Activated CD8-positive, alpha-beta T cell treated with anti-CD3 and anti-CD28 coated beads for 36 hours (primary cell): ENCODE data around the gene TCAP. TPM values are rescaled to one million over a fixed set of nuclear protein-coding genes. Genes with fewer than 3 reads are reported as not detected.

Experiments
- ATAC-seq: fragments of 200-7000 bp; cut with Tn5 transposase; one replicate; pipeline ENCODE4 v1.10.0; 2021; ENCODE audit warnings: mild to moderate bottlenecking, moderate library complexity
- CTCF ChIA-PET: fragments of 350-600 bp; sonication (Branson Sonifier 250); formaldehyde crosslinking; loops from one replicate; lab custom pipeline; 2021; ENCODE audit warnings: antibody characterized with exemption; lab: Charles Lee
- POLR2A ChIA-PET: fragments of 350-600 bp; sonication (Branson Sonifier 250); formaldehyde crosslinking; loops from one replicate; lab custom pipeline; 2021; ENCODE audit warnings: antibody characterized with exemption; lab: Charles Lee
- DNase-seq: peaks from one replicate; pipeline ENCODE4 v3.0.0-alpha.2; 2020
- H3K27ac Mint-ChIP-seq: one replicate; pipeline ENCODE4 v1.8.0; 2021; ENCODE audit warnings: mild to moderate bottlenecking, mixed read lengths
- H3K27me3 Mint-ChIP-seq: one replicate; pipeline ENCODE4 v1.8.0; 2021; ENCODE audit warnings: mixed read lengths
- H3K36me3 Mint-ChIP-seq: one replicate; pipeline ENCODE4 v1.8.0; 2021; ENCODE audit warnings: low read depth, mixed read lengths
- H3K4me1 Mint-ChIP-seq: one replicate; pipeline ENCODE4 v1.8.0; 2021; ENCODE audit warnings: low read depth, mixed read lengths
- H3K4me3 Mint-ChIP-seq: one replicate; pipeline ENCODE4 v1.8.0; 2021; ENCODE audit warnings: mild to moderate bottlenecking, moderate library complexity, mixed read lengths
- H3K9me3 Mint-ChIP-seq: one replicate; pipeline ENCODE4 v1.8.0; 2021; ENCODE audit warnings: mixed read lengths
- intact Hi-C: fragments of 100-400 bp; cut with micrococcal nuclease; formaldehyde crosslinking; loops from one replicate; pipeline ENCODE4 v1.10.0; 2022
- total RNA-seq, 2 experiments: library from RNA; stranded (reverse); gene quantifications; one replicate each; pipeline ENCODE4 v1.2.3, GENCODE V29; 2021
- TF ChIP-seq, protein P1 (sequence below): fragments of 200-600 bp; IDR thresholded peaks from one replicate; pipeline ENCODE4 v1.8.0; 2022; ENCODE audit warnings: antibody characterized with exemption, mild to moderate bottlenecking

TCAP gene
- total RNA-seq, 2 experiments from 2014 or later: 0.95 to 1.3 TPM

DNA sequence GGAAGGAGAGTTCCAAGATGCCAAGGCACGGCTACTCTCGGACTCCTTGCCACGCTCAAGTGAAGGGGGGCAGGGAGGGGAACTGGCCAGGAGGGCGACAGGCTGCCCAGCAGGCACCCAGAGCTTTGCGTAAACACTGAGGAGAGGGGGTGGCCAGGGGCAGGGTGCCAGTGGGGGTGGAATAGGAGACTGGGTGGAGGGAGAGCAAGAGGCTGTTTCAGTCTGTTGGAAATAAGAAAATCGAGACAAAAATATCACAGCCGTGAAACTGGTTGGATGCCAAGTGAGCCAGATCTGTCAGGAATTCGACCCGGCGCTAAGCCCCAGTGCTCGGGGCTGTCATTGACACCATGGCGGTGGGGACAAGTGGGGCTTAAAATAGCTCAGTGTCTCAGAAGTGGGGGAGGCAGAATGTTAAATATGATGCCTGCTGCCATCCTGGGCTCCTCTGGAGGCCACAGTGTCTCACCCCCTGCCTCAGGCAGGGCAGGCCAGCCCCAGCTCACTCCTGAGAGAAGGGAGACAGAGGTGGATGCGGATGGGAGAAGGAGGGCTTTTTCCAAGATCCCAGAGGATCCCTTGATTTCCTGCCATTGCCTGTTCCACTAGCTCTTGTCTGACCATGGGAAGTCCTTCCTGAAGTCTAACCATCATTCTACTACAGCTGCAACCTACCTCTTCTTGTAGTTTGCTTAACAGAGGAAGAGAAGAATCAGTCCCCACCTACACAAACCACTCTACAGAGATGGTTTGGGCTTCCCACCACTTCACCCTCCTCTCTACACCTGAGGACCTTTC is 12.6 kb downstream of the TCAP start:
- DNase-seq (no peak), ATAC-seq (no peak)
- ChIA-PET CTCF (interaction anchor here (0.9 to 7.3 kb wide), 7 partner anchors 9 to 59 kb away, joined by 3 to 43 read pairs (median 4); partner anchors contain the start of genes PGAP3 and PNMT), POLR2A (interaction anchor here (0.6 to 3.5 kb wide), 5 partner anchors 8 to 40 kb away, joined by 3 to 16 read pairs (median 5); partner anchors contain the start of genes PGAP3, PNMT, STARD3 and TCAP)
- TF ChIP-seq, protein P1, sequence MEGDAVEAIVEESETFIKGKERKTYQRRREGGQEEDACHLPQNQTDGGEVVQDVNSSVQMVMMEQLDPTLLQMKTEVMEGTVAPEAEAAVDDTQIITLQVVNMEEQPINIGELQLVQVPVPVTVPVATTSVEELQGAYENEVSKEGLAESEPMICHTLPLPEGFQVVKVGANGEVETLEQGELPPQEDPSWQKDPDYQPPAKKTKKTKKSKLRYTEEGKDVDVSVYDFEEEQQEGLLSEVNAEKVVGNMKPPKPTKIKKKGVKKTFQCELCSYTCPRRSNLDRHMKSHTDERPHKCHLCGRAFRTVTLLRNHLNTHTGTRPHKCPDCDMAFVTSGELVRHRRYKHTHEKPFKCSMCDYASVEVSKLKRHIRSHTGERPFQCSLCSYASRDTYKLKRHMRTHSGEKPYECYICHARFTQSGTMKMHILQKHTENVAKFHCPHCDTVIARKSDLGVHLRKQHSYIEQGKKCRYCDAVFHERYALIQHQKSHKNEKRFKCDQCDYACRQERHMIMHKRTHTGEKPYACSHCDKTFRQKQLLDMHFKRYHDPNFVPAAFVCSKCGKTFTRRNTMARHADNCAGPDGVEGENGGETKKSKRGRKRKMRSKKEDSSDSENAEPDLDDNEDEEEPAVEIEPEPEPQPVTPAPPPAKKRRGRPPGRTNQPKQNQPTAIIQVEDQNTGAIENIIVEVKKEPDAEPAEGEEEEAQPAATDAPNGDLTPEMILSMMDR: no peak
- Mint-ChIP-seq H3K9me3 (no peaks in the 10 kb centered on the region), H3K4me3 (no peak overlapping the region), H3K27me3 (no peaks in the 10 kb centered on the region), H3K4me1 (peaks cover 64% of the 10 kb centered on the region), H3K27ac (peak overlapping the region; percentile 59), H3K36me3 (no peaks in the 10 kb centered on the region)
- intact Hi-C loops: no loop called here

DNA sequence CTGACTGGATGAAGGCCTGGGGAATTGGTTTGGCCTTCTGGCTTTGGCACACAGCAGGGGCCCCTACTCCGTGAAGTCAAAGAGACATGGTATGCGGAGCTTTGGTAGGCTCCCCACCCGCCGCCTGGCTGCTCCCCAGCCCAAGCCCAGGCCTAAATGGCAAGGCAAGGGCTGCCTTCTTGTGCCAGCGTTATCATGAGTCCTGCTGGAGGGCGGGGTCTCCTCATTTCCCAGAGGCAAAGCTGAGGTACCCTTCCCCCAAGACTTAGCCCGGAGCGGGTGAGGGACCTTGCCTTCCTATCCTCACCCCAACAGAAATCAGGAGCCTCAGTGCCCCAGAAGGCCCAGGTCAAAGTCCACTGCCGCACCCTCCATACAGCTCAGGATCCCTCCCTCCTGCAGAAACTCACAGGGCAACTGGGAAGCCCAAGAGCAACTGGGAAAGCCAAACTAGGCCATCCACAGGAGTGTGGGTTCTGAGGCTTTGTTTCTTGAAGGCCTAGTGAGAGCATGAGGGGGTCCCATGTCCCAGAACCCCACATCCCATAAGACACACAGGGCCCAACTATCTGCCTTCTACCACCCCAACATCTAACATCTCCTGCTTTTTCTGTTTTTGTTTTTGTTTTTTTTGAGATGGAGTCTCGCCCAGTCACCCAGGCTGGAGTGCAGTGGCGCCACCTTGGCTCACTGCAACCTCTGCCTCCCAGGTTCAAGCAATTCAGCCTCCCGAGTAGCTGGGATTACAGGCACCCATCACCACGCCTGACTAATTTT is 13.4 kb downstream of the TCAP start:
- intact Hi-C loops: no loop called here
- no peak for DNase-seq
- ChIA-PET CTCF (interaction anchor here (0.9 to 7.3 kb wide), 12 partner anchors 10 to 75 kb away, joined by 3 to 43 read pairs (median 4); partner anchors contain the start of genes MIEN1, PGAP3 and PNMT), POLR2A (interaction anchor here (0.6 to 3.5 kb wide), 9 partner anchors 9 to 51 kb away, joined by 3 to 16 read pairs (median 3); partner anchors contain the start of genes MIEN1, PGAP3, PNMT and STARD3)
- TF ChIP-seq, protein P1: no peak
- ATAC-seq: no peak
- Mint-ChIP-seq H3K27me3 (no peaks in the 10 kb centered on the region), H3K36me3 (peaks cover 2% of the 10 kb centered on the region), H3K4me3 (no peak overlapping the region), H3K9me3 (no peaks in the 10 kb centered on the region), H3K27ac (peak overlapping the region; percentile 89), H3K4me1 (peaks cover 64% of the 10 kb centered on the region)

DNA sequence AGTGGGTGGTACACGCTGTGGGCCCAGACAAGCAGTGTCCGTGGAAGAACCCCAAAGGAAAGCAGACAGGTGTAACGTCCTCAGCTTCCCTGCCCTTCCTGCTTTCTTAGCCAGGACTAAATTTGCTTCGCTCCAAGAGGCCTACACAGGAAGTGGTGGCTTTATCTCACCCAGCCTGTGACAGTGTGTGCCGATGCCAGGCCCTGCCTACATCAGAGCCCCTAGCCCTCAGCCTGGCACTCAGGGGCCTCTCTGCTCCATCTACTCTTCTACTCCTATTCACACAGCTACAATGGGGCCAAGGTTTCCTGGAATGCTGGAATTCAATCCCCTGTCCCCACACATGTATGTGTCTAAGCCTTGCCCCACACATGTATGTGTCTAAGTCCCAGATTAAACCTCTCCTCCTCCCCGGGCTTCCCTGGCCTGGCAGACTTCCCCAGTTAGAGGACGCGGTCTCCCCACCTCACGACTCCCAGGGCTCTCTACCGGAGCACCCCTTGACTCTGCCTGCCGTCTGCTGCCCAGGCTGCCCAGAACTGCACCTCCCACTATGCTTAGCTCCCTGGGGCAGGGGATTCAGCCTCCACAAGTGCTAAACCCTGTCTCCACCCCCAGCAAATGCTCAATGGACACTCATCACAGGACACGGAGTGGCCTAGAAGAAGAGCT is 14.5 kb downstream of the TCAP start:
- Mint-ChIP-seq H3K36me3 (peaks cover 4% of the 10 kb centered on the region), H3K4me1 (peaks cover 64% of the 10 kb centered on the region), H3K27ac (peak overlapping the region; percentile 89), H3K27me3 (no peaks in the 10 kb centered on the region), H3K9me3 (no peaks in the 10 kb centered on the region), H3K4me3 (no peak overlapping the region)
- ChIA-PET POLR2A (interaction anchor here (0.6 to 3.5 kb wide), 10 partner anchors 8 to 58 kb away, joined by 3 to 16 read pairs (median 3); partner anchors contain the start of genes MIEN1, PGAP3 and PNMT), CTCF (interaction anchor here (0.9 to 7.3 kb wide), 11 partner anchors 8 to 74 kb away, joined by 3 to 43 read pairs (median 5); partner anchors contain the start of genes MIEN1, PGAP3 and PNMT)
- ATAC-seq (peak; percentile 71), DNase-seq (peak; percentile 58)
- intact Hi-C loops: no loop called here
- TF ChIP-seq, protein P1: no peak

DNA sequence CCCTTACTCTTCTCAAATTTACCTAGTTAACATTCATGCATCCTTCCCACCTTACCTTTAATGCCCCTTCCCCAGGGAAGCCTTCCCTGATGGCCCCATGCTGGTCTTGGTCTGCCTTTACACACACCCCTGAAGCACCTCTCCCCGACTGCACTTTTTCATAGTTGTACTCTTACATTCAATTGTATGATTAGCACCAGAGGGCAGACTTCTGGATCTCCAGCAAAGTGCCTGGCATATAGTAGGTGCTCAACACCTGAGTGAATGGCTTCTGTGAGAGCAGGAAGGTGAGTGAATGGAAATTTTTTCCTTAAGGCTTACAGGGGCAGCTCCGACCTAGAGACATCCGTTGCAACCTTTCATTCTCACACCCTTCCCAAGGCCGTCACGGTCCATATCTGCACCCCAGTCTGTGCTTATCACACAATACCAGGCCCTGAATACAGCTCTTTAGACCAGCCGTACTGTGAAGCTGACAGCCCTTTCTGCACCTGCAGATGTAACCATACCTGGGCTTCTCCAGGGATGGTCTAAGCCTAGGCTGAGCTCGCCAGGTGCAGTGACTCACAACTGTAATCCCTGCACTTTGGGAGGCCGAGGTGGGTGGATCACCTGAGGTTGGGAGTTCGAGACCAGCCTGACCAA is 18.3 kb downstream of the TCAP start:
- no peak overlapping the region for H3K27ac Mint-ChIP-seq
- H3K4me3 Mint-ChIP-seq: no peak overlapping the region
- intact Hi-C loops: no loop called here
- H3K4me1 Mint-ChIP-seq: peaks cover 42% of the 10 kb centered on the region
- peaks cover 8% of the 10 kb centered on the region for H3K36me3 Mint-ChIP-seq
- no peak for ATAC-seq
- POLR2A ChIA-PET: interaction anchor here (1.1 kb wide), 1 partner anchor 9 kb away, joined by 3 read pairs; no protein-coding TSS in a partner anchor
- no peaks in the 10 kb centered on the region for H3K9me3 Mint-ChIP-seq
- TF ChIP-seq, protein P1: no peak
- CTCF ChIA-PET: interaction anchor here (1.0 to 3.3 kb wide), 4 partner anchors 30 to 62 kb away, joined by 3 to 15 read pairs (median 4); partner anchors contain the start of gene MIEN1
- H3K27me3 Mint-ChIP-seq: no peaks in the 10 kb centered on the region
- no peak for DNase-seq
